ENCODE results near the gene DYNLT4.
"Not testable (repeated sequence)": the region's sequence is repeated elsewhere in the genome, so short reads cannot be mapped to it uniquely, and the experiment has no call there.

DYNLT4 gene

DNA sequence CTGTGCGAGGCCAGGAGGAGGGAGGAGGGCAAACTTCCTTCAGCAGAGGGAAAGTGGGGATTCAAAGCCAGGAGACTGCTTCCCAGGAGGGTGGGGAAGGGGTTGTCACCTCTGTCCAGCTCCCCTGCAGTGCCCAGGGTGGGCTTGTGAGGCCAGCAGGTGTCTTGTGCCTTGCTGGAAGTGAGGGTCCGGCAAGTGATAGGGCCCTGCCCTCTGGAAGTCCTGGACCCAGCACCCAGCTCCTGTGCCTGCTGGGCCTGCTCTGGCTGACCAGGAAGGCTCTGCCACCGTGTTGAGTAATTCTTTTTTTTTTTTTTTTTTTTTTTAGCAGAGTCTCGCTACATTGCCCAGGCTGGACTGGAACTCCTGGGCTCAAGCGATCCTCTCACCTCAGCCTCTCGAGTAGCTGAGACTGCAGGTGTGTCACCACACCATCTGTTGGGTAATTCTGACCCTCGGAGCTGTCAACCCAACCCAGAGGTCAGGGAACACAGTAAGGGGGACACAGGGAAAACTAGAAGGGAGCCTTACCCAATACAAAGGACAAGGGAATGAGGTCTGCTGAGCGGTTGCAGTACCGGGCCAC is 20.2 kb downstream of the DYNLT4 start:
- DNase-seq = no peak

- peak; percentile 45 for DNase-seq
Observed at GRCh38 chr1:44786138-44786840, 20.9 kb downstream of the DYNLT4 start.

GRCh38 chr1:44785501-44786137 is 21.5 kb downstream of the DYNLT4 start:
- no peak for DNase-seq

DNA sequence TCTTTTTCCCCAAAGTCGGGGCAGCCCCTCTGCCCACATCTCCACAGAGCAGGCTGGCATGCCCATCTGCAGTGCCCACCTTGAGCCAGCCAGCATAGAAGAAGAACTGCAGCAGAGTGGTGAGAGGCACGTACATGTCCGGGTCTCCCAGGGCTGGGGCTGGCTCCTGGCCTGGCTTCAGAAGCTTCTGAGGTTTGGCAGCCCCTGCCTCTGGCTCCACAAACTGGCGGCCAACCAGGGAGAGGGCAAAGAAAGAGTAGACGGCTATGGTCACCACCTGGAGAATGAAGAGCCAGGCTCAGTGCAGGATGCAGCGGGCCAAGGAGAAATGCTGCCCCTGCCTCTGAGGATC is 22.1 kb downstream of the DYNLT4 start:
- no peak for DNase-seq

GRCh38 chr1:44784094-44785028 is 22.8 kb downstream of the DYNLT4 start:
- no peak for DNase-seq

DNA sequence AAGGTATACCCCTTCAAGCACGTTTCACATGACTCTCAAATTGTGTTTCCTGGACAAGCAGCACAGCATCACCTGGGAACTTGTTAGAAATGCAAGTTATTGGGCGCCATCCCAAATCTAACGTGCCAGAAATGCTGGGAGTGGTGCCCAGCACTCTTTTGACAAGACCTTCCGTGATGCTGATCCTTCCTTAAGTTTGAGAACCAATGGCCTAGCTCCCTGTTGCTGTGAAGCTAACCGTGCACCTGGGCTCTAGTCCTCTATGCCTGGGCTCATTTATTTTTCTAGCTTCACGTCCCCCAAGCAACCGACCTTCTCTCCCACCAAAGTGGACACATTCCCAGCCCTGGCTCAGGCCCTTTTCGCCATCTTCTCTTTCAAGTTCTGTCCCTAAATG is 23.5 kb downstream of the DYNLT4 start:
- DNase-seq = no peak

- no peak for DNase-seq
Observed at GRCh38 chr1:44780583-44781121, 26.5 kb downstream of the DYNLT4 start.

GRCh38 chr1:44778705-44779576 is 28.2 kb downstream of the DYNLT4 start:
- no peak for DNase-seq

DNA sequence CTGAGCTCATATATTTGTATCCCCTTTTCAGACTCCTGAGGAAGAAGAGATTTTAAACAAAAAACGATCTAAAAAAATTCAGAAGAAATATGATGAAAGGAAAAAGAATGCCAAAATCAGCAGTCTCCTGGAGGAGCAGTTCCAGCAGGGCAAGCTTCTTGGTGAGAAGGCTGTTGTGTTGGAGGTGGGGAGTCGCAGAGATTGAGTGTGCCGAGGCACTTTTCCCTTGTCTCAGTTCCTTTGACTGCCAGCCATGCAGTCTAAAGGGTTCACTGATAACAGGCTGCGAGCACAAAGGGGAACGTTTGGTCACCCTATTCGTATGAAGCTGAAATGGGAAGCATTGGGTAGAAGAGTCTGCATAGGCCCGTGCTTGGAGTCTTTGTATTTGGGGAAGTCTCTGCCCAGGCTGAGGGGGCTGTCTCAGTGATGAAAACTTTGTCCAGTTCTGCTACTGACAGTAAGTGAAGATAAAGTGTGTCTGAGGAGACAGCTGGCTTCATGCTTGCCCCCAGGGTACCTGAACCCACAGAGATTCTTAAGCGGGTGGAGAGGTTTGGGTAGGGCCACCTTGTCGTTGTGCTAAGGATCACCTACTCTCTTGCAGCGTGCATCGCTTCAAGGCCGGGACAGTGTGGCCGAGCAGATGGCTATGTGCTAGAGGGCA is 29.0 kb downstream of the DYNLT4 start:
- no peak for DNase-seq

GRCh38 chr1:44777547-44777946 is 29.6 kb downstream of the DYNLT4 start:
- no peak for DNase-seq

GRCh38 chr1:44776730-44777068 is 30.5 kb downstream of the DYNLT4 start:
- no peak for DNase-seq

DNA sequence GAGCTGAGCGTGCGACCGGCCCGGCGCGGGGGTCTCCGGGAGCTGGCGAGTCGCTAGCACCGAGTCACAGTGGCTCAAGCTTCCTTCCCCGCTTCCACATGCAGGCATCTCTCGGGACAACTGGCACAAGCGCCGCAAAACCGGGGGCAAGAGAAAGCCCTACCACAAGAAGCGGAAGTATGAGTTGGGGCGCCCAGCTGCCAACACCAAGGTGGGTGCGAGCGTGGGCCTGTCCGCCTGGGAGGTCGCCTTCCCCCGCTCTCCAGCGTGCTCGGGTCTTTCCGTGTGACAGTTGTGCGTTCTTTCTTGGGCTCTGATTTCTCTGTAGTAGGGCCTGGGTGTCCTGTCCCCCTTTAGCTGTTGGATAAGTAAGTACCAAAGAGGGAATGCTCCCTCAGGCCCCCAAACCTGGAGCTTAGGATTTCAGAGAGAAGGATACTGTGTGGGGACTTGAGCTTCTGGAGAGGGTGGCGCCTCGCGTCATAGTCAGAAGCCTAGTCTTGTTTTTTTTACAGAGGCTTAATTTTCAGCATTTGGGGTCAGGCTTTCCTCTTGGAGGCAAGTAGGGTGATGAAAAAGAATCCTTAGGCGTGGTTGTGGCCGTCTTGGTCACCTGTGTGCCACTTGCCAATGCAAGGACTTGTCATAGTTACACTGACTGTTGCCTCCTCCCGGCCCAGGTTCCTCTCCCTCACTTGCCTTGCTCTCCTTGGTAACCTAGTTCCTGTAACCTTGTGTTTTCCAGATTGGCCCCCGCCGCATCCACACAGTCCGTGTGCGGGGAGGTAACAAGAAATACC is 31.0 kb downstream of the DYNLT4 start:
- no peak for DNase-seq

GRCh38 chr1:44775078-44775929 is 31.8 kb downstream of the DYNLT4 start, which contains the start of gene RPS8:
Gene RPS8 (plus strand): TSS chr1:44775540. CDS start chr1:44775597, 57 bp downstream.
- DNase-seq = peak; percentile 91

DNA sequence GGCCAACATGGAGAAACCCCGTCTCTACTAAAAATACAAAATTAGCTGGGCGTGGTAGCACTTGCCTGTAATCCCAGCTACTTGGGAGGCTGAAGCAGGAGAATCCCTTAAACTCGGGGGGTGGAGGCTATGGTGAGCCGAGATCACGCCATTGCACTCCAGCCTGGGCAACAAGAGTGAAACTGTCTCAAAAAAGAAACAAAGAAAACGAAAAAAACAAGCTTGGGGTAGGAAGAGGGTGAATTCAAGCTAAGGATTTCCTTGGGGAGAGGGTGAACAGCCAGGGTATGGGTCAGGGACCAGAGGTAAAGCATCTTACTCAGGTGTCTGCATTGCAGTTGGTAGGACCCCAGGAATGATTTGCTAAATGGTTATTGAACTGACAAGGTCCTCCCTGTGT is 40.7 kb downstream of the DYNLT4 start:
- DNase-seq = not testable (repeated sequence)

DNA sequence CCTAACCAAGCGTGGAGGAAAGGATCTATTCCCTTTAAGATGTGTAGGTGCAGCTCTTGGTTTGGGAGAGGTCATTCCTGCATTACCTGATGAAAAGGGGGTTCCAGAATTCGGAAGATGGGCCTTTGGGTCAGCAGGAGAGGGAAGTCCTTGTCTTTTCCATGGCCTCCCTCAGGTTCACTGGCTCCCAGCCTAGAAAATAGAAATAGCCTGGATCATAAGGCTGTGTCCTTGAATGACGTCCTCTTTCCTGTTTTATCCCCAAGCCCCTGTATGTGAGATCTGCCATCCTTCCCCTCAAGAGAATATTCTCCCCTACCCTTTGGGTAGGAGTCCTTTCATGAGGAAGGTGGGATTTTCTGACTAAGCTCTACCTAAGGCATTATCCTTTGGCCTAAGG is 46.3 kb downstream of the DYNLT4 start:
- DNase-seq = no peak

- no peak for DNase-seq
Observed at GRCh38 chr1:44759077-44759476, 48.1 kb downstream of the DYNLT4 start.

- no peak for DNase-seq
Observed at GRCh38 chr1:44757420-44757819, 49.7 kb downstream of the DYNLT4 start.
